GM21737 (cell line): ENCODE measurements around the gene SRGAP1.

Source experiments
- ATAC-seq: cut with Tn5 transposase; IDR thresholded peaks from one replicate; pipeline ENCODE4 v1.9.1; 2021; ENCODE audit warnings: mild to moderate bottlenecking, moderate library complexity; ENCODE audit not compliant: unreplicated experiment

Gene SRGAP1

DNA sequence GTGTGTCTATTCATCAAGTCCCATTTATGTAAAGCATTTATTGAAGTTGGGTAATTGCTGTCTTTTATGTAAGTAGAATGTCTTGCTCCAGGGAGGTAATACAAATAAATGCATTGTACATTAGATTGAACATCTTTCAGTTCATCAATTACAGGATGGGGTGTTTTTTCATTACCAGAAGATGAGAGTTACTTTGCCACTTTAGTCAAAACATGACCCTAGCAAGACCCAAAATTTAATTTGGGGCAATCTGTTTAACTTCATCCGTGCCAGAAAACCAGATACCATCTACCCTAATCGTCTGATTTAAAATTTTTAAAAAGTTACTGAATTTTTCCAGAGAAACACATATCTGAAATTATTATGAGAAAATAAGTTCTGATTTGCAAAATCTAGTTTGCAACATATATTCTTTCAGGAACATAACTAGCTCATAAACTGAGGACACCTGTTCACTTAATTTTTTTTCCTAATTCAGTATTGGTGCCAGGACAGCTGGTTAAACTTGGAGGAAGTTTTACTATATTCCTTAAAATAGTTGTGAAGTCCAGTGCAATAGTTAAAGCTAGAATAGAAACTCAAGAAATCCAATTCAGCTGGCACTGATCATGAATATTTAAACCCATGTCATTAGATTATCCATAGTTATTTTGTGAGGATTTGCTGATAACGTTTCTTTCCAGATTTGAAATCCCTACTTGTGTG is 114.5 kb downstream of the SRGAP1 start:
- ATAC-seq, result no peak

DNA sequence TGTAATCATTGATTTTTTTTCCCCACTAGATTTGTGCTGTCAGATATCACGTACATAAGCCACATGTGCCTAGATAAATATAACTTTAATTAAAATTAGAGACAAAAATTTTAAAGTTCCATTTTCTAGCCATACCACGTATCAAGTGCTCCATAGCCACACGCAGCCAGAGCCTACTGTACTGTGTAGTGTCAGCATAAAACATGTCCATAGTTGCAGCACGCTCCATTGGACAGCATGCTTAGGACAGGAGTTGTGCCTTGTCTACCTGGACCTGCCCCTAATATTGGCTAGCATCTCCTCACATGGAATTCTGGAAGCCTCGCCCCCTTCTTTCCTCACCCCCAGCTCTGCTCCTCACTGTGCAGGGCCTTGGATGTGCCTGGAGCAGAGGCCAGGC is 116.5 kb downstream of the SRGAP1 start:
- no peak for ATAC-seq

DNA sequence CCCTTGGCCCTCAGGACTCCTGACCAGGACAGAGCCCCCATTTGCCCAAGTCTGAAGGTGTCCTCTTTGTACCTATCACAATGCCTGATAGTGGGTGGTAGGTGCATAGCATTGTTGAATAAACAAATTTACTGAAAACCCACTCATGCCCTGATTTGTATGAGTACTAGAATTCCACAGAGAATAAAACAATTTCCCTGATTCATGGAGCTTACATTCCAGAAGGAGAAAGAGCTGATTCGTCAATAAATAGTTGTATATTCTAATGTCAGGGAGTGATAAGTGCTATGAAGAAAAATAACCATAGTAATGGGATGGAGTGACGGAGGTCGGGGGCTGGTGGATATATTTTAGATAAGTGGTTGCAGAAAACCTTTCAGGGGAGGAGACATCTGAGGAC is 117.0 kb downstream of the SRGAP1 start:
- ATAC-seq, result no peak

DNA sequence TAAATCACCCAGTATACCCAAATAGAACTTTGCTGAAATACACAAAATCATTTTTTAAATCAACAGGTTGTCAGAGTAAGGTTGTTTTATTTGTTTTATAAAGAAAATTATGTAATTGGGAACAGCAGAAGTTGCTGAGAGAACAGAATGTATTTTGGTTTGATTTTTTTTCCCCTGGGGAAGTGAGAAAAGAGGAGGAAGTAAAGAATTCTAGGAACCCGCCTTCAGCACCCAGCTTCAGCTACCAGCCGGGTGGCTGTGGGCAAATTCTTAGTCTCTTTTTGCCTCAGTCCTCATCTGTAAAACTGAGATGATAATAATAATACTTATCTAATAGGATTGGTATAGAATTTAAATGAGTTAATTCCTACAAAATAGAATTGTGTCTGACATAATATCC is 119.4 kb downstream of the SRGAP1 start:
- ATAC-seq, result no peak

DNA sequence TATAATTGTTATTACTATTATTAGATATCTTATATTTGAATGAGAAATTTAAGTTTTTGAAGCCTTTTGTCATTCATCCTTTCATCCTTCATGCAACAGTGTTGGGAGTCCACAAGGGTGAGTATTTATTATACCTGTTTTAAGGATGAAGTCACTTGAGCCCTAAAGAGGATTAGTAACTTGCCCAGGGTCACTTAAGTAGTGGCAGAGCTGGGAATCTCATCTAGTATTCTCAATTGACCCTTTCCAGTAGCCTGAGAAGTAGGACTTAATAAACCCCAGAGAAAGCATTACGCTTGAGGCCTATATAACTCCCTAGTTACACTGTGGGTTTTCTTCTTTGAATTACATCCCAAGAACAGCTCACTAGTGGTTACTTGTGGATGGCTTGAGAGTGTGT is 119.8 kb downstream of the SRGAP1 start:
- ATAC-seq, result no peak

DNA sequence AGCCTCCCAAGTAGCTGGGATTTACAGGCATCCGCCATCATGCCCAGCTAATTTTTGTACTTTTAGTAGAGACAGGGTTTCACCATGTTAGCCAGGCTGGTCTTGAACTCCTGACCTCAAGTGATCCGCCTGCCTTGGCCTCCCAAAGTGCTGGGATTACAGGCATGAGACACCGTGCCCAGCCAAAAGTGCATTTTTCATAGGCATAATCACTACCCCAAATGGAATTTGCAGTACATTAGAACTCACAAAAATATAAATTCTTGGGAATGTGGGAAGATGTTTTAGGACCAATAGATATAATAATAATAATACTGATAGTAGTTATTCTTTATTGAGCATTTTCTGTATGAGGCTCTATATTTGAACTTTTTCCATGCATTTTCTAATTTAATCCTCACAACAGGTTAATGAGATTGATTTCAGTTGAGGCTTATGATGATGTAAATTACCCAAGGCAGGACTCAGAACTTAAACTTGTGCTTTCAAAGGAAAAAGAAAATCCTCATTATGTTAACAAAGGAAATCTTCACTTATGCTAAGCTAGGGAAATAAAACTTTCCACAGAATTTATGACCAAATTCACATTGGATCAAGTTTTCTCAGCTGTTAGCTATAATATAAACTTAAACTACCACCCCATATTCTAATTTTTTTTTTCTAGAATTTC is 121.6 kb downstream of the SRGAP1 start:
- no peak for ATAC-seq

DNA sequence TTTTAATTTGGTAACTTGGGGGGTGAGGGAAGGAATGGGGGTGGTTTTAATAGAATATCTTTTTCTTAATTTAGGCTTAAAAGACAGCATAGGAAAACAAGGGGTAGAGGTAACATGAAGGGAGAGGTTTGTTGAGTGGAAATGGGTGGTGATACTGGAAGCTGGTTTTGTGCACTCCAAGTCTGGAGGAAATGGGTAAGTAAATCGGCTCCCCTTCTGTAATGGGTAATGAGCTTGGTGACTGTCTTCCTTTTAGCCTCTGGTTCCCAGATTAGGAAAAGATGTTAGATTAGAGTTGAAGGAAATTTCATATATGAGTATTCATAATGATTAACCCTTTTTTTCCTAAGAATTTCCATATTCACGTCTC is 122.1 kb downstream of the SRGAP1 start:
- no peak for ATAC-seq

DNA sequence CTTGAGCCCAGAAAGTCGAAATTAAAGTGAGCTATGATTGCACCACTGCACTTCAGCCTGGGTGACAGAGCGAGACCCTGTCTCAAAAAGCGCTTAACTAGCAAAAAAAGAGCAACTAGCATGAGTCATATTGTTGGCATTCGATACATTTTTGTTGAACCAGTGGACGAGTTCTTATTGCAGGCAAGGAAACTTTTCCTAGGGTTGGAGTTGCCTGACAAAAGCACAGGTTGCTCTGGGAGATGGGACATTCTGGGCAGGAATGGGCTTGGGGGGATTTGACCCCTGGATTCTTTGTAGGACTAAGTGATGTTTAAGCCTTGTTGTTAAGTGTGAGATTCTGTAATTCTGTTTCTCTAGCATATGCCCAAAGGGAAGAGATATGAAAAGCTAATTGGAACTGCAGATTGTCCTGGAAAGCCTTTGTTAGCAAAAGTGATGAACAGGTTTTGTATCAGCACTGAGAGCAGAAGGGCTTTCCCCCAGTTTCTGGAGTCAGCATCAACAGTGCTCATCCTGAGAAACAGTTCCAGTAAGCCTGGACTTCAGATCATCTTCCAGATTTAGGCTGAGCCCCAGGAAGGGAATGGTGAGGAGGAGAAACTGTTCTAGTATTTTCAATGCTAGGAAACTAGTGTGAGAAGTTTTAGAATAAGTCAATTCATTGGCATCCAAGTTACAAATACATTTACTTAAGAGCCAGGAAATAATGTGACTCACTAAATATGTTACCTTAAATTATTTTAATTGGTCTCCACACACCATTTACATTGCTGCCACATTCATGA is 123.1 kb downstream of the SRGAP1 start:
- ATAC-seq, result no peak

DNA sequence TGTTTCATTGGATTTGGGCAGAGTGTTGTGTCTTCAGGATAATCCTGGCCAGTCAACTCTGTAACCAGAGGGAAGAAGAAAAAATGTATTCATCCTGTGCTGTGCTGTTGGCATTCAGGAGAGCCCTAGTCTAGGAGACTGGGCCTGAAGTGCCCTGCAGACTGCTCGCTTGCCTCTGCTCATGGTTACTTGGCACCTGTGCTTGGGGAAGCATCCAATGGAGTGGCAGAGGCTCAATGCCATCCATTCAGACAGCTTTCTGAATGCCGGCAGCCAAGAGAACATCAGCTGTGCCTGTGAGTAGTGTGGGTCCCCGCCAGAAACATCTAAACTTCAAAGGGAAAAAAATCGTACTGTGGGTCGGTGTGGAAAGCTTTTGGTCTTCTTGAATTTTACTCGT is 124.2 kb downstream of the SRGAP1 start:
- ATAC-seq, result no peak

DNA sequence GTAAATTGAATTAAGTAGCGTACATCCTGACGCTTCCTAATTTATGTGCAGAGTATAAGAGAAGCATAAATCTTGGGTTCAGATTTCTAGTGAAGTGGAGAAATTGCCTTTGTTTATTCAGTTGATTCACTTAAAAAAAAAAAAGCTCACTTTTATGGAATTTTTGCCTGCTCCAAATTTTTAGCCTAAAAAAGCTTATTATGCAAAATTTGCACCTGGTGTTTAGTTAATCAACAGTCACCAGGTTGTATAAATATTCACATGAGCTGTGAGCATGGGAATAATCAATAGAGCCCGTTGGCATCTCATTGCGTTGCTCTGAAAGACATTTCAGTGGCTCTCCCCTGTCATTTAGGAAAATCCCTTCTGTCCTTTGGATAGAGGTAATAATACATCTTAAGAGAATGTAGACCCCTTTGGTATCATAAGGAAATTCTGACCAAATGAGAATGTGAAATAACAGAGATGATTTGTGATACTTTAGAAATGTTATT is 132.4 kb downstream of the SRGAP1 start:
- no peak for ATAC-seq

DNA sequence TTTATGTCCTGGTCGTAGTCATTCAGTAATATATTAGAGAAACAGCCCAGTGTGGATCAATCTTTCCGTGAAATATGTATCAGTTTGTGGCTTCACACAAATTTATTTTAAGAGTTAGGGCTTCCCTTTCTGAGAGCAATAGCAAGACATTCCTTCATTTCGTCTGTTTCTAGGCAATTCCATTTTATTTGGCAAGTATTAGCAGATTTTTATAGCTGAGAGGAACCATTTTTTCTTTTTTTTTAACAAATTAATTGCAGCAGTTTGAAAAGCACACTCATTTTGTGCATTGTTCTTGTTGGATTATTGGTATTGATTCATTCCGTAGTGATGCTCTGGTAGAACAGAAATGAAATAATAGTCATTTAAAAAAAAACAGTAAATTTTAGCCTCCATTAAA is 132.9 kb downstream of the SRGAP1 start:
- ATAC-seq, result no peak

DNA sequence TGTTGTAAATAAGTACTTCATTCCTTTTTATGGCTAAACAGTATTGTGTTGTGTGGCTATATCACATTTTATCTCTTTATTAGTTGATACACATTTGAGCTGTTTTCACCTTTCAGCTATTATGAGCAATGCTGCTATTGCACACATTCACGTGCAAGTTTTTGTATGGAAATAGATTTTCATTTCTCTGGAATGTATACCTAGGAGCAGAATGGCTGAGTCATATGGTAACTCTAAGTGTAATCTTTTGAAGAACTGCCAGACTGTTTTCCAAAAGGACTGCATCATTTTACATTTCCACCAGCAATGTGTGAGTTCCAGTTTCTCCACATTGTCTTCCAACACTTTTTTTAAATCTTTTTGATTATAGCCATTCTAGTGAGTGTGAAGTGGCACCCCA is 134.0 kb downstream of the SRGAP1 start:
- ATAC-seq, result no peak

DNA sequence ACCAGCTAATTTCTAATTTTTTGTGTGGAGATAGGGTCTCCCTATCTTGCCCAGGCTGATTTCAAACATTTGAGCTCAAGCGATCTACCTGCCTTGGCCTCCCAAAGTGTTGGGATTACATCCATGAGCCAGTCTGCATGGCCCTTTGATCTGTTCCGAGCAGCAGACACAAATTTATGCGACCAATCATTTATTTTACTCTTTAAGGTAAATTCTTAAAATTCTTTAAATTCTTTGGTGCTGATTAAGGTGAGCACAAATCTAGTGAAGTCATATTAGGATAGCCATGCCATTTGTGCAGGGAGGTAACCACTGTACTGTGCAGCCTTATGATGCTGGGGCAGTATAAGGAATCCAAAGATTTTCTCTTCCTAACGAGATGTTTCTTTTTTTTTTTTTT is 135.7 kb downstream of the SRGAP1 start:
- ATAC-seq, result no peak

DNA sequence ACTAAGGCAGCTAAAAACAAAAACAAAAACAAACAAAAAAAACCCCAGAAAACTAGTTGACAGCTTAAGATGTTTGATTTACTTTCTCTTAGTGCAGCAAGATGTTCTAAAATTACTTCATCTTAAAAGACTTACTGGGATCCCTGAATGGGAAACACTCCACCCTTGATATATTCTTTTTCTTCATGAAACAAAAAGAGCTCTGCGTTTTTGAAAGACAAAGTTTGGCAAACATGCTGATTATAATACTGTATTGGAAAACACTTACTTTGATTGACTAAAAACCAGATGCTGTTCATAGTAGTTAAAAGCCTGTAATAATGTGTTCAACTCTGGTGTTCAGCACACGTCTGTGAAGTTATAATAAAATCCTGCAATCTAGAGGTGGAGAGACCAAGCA is 136.8 kb downstream of the SRGAP1 start:
- ATAC-seq, result no peak

DNA sequence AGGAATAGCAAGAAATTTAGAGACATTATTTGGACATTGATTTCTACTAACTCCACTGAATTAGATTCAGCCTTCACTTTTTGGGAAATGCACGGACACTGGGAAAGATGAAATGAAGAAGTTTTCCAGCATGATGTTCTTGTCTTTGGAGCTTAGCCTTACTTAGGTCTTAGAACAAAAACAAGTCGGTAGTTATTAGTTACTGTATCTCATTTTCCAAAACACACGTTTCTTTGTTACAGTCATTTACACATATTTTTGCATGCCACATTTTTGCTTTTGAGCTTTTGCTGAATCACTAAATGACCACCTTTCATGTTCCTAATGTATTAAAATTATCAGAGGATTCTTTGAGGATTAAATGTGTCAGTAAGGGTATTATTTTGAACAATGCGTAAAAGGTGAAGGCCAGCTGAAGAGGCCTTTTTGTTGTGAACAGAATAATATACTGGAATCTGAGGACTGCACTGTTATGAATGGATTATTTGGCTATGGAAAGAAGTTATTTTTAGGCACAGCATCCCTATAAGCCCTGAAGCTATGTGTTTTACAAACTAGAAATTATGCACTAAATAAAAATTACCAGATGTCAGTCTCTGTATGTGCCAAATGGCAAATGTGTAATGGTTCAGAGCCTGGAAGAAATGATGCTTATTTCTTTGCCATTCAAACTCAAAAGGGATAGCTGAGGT is 138.2 kb downstream of the SRGAP1 start:
- no peak for ATAC-seq

DNA sequence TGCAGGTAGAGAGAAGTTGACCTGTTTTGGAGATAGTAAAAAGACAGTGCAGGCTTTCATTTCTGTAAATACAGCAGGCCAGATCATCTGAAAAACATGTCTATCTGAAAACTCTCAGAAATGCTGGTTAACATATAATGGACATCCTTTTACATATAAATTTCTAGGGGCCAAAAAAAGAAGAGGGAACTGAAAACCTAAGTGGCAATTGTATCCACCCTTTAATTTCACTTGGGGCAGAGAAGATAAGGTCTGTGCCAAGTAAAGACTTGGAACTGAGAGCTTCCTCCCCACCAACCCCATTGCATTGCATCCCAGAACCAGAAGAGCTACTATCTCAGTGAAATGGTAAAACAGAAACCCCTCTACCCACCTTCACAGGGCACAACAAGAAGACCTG is 141.0 kb downstream of the SRGAP1 start:
- ATAC-seq, result no peak

DNA sequence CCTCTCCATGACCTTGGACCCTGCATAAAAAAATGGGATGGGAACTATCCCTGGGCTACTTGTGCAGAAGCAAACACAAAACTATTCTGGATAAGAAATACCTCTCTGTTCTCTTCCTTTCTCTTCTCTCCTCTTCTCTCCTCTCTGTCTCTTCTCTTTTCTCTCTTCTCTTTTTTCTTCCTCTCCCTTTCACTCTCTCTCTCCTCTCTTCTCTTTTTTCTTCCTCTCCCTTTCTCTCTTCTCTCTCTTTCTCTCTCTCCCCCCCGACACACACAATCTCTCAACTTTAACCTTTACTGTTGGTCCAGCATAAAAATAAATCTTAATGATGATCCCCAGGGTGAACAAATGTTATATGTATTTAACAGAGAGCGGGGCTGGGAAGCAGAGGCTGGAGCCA is 141.4 kb downstream of the SRGAP1 start:
- ATAC-seq, result no peak

DNA sequence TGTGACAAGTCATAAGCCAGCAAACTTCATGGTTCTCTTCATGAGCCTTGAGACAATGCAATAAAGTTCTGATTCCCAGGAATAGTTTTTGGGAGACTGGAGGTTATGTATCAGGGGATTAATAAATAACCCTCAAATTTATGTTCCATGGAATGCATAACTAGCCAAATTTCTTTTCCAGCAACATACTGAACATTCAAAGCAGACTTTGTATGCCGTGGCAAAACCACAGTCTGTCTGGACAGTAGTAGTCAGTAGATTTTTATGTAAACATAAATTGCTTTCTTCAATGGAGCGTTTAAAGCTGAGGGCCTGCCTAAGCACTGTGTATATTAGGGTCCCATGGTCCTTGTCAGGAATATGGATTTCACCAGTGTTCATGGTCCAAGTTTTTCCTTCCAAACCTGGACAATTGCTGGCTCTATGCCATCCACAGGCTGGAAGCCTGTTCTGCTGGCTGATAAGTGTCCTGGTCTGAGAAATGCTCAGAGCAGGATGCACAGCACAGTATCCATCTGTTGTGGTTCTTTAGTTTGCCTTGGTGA is 144.9 kb downstream of the SRGAP1 start:
- ATAC-seq, result no peak

DNA sequence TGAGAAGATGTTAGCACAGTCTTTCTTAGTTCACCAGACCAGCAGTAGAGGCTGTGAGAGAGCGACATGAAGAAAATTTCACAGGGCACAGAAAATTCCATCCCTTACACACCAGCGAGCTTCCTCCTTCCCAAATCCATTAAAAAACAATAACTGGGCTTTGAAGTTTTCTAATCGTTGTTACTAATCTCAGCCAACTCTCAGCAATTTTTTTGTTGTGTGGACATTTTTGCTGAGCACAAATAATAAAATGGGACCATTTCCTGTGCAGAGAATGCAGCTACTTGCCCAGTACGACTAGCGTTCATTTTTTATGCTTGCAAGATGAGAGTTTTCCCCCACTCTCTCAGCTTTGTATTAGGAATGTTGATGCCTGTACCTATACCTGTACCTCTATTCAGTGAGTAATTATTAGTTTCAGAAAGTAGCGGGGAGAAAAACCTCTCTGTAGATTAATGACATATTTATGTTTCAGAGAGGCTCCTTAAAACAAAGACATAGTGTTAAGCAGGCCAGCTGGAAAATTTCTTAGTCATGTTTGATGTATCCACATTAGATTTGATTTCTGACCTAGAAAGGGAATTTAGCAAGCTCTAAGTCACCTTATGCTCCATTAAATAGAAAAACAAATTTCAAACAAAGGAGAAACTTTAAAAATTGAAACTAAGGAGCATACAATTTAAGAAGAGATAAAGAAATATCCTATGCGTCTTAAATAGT is 146.5 kb downstream of the SRGAP1 start:
- ATAC-seq, result no peak

DNA sequence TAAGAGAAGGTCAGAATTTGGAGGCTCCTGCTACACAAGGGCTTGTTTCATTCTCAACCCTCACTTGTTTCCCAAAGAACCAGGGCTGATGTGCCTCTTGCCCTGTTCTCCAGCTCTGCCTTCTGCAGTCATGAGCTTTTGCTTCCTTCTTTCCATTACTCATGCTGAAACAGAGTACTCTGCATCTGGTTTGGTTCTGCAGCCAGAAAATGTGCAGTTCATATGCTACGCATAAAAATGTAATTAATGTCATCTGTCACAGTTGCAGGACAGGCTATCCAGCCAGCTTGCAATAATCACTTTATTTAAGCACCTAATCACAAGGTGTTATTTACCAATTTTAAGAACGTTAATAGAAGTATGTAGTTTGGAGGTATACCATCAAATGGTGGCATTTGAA is 150.2 kb downstream of the SRGAP1 start:
- no peak for ATAC-seq
